ENCODE measurements around the gene EMD.

DNA sequence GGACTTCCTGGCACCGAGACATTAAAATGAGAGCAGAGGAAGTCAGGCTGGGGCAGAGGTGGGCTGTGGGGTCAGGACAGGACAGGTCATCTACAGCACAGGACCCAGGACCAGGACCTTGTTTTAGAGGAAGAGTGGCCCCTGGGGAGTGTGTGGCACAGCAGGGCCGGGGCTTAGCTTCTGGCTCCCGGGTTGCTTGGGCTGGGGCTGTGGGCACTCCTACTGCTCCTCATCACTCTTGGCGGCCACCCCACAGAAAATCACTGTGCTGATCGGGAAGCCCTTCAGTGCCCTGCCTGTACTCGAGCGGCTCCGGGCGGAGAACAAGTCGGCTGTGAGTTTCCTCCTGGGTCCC is 41.3 kb downstream of the EMD start:
- TF ChIP-seq, protein P1, sequence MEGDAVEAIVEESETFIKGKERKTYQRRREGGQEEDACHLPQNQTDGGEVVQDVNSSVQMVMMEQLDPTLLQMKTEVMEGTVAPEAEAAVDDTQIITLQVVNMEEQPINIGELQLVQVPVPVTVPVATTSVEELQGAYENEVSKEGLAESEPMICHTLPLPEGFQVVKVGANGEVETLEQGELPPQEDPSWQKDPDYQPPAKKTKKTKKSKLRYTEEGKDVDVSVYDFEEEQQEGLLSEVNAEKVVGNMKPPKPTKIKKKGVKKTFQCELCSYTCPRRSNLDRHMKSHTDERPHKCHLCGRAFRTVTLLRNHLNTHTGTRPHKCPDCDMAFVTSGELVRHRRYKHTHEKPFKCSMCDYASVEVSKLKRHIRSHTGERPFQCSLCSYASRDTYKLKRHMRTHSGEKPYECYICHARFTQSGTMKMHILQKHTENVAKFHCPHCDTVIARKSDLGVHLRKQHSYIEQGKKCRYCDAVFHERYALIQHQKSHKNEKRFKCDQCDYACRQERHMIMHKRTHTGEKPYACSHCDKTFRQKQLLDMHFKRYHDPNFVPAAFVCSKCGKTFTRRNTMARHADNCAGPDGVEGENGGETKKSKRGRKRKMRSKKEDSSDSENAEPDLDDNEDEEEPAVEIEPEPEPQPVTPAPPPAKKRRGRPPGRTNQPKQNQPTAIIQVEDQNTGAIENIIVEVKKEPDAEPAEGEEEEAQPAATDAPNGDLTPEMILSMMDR (conservative IDR thresholded peaks at IDR 0.05; ENCODE audit: low read depth, low read length): no peak
- no peak for TF ChIP-seq EZH2 (IDR thresholded peaks at IDR 0.05; ENCODE audit: borderline replicate concordance, low read depth, low read length, poor library complexity, severe bottlenecking)
